ENCODE results near the gene CHPF2. TPM values are rescaled to one million over a fixed set of nuclear protein-coding genes. Genes with fewer than 3 reads are reported as not detected.

Gene CHPF2
- total and polyA plus RNA-seq, 9 donors = 8.4 to 36.2 (median 27.9) TPM

DNA sequence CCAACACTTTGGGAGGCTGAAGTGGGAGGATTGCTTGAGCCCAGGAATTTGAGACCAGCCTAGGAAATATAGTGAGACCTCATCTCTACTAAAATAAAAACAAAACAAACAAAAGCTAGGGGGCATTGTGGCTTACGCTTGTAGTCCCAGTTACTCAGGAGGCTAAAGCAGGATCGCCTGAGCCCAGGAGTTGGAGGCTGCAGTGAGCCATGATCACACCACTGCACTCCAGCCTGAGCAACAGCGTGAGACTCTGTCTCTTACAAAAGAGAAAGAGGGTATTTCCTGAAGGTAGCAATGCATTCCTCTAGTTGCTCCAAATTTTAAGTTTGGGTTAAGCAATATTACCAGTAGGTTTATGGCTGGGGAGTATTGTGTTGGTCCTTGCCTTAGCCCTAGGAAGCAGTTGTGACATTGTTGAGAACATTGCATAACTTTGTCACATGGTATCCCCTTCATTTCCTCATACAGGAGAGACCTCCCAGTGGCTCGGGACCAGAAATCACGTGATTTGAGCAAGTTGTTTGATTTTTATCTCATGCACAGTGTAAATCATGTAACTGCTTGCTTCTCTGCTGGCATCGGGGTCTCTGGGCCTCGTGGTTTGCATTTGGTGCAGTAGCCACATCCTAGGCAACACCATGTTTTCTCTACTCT, 39.5 kb downstream of the CHPF2 start:
- Histone ChIP-seq H3K9me3 (no peaks in the 10 kb centered on the region), H3K27me3 (no peaks in the 10 kb centered on the region), H3K4me1 (ENCODE audit: insufficient read depth) (peaks cover 5% of the 10 kb centered on the region), H3K27ac (no peak overlapping the region), H3K4me3 (no peak overlapping the region), H3K36me3 (no peaks in the 10 kb centered on the region)
- intact Hi-C loops (cut with DNase I) = no loop called here
- DNase-seq = no peak
- TF ChIP-seq POLR2A (IDR thresholded peaks at IDR 0.05) (no peak), EP300 (IDR thresholded peaks at IDR 0.05) (no peak), CTCF (IDR thresholded peaks at IDR 0.05) (no peak)
- WGBS, 3 donors = 68 to 72% (median 68%) methylated on average over 7 of the region's 7 CpGs

DNA sequence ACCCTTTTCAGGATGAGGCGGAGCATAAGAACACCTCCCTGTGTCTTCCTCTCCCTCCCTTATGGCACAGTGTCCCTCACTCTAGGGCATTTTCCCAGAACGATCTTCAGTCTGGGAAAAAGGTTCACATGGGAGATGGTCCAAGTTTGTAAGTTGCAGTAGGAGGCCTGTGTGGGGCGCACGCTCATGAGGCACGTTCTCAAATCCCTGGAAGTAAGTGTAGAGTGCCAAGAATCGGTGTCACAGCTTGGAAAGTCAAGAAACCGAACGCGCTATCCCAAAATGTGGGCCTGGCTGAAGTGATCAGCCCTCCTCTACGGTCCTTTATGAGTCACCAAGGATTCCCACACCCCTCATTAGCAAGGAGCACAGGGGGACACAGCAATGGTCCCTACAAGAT, 40.1 kb downstream of the CHPF2 start:
- peaks cover 8% of the 10 kb centered on the region for H3K4me1 ChIP-seq (ENCODE audit: insufficient read depth)
- no peak for DNase-seq
- intact Hi-C loops (cut with DNase I) = no loop called here
- TF ChIP-seq CTCF (IDR thresholded peaks at IDR 0.05) = no peak
- TF ChIP-seq POLR2A (IDR thresholded peaks at IDR 0.05) = no peak
- no peak for TF ChIP-seq EP300 (IDR thresholded peaks at IDR 0.05)
- no peak overlapping the region for H3K4me3 ChIP-seq
- H3K27ac ChIP-seq = no peak overlapping the region
- WGBS, 3 donors = 69 to 72% (median 70%) methylated on average over 10 of the region's 10 CpGs
- no peaks in the 10 kb centered on the region for H3K9me3 ChIP-seq
- no peaks in the 10 kb centered on the region for H3K36me3 ChIP-seq
- H3K27me3 ChIP-seq = no peaks in the 10 kb centered on the region

DNA sequence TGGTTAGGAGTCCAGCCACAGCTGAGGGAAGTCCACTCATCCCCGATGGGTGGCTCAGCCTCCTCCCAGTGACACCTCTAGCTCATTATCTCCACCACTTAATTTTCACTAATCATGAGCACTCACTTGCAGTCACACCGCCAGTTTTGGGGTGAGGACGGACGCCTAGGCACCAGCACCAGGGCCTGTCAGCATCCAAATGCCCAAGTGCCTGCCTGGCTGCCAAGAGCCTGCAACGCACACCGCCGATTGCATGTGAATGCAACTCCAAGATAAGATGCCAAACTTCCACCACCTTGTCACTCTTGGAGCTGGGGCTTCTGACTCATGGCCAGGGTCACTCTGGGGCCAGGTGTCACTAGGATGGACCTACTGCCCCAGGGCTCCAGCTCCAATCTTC, 40.6 kb downstream of the CHPF2 start:
- Histone ChIP-seq H3K27ac (no peak overlapping the region), H3K4me1 (ENCODE audit: insufficient read depth) (peaks cover 12% of the 10 kb centered on the region), H3K9me3 (no peaks in the 10 kb centered on the region), H3K27me3 (no peaks in the 10 kb centered on the region), H3K36me3 (no peaks in the 10 kb centered on the region), H3K4me3 (no peak overlapping the region)
- no peak for TF ChIP-seq EP300 (IDR thresholded peaks at IDR 0.05)
- TF ChIP-seq POLR2A (IDR thresholded peaks at IDR 0.05) = no peak
- TF ChIP-seq CTCF (IDR thresholded peaks at IDR 0.05) = no peak
- WGBS, 3 donors = 88 to 93% (median 91%) methylated on average over 7 of the region's 7 CpGs
- no peak for DNase-seq
- intact Hi-C loops (cut with DNase I) = no loop called here

GRCh38 chr7:151273651-151274390, 41.5 kb downstream of the CHPF2 start:
- Histone ChIP-seq H3K36me3 (no peaks in the 10 kb centered on the region), H3K27ac (no peak overlapping the region), H3K9me3 (no peaks in the 10 kb centered on the region), H3K27me3 (no peaks in the 10 kb centered on the region), H3K4me1 (ENCODE audit: insufficient read depth) (peaks cover 12% of the 10 kb centered on the region), H3K4me3 (no peak overlapping the region)
- DNase-seq = no peak
- TF ChIP-seq POLR2A (IDR thresholded peaks at IDR 0.05) (no peak), CTCF (IDR thresholded peaks at IDR 0.05) (no peak), EP300 (IDR thresholded peaks at IDR 0.05) (no peak)
- intact Hi-C loops (cut with DNase I) = no loop called here
- WGBS, 3 donors = 77 to 83% (median 82%) methylated on average over 9 of the region's 9 CpGs
